WI38 (cell line): ENCODE results near the gene CAPN1.

Experiments used
- H3K4me3 ChIP-seq: 2 replicates; pipeline ENCODE4 v1.5.1; 2011; ENCODE audit warnings: low read depth, mild to moderate bottlenecking, control low read depth, low read length
- TF ChIP-seq, protein P1 (sequence below): IDR thresholded peaks from 2 replicates; pipeline ENCODE4 v1.5.1; 2012; ENCODE audit warnings: low read depth, mild to moderate bottlenecking, control low read depth, low read length

CAPN1 gene

DNA sequence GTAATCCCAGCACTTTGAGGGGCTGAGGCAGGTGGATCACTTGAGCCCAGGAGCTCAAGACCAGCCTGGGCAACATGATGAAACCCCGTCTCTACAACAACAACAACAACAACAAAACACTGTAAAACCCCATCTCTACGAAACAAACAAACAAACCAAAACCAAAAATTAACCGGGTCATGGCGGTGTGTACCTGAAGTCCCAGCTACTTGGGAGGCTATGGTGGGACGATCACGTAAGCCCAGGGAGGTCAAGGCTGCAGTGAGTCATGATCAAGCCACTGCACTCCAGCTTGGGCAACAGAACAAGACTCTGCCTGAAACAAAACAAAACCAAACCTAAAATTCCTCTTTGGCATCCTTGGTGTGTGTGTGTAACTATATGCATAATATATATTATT lies 73.0 kb downstream of the CAPN1 start:
- TF ChIP-seq, protein P1, sequence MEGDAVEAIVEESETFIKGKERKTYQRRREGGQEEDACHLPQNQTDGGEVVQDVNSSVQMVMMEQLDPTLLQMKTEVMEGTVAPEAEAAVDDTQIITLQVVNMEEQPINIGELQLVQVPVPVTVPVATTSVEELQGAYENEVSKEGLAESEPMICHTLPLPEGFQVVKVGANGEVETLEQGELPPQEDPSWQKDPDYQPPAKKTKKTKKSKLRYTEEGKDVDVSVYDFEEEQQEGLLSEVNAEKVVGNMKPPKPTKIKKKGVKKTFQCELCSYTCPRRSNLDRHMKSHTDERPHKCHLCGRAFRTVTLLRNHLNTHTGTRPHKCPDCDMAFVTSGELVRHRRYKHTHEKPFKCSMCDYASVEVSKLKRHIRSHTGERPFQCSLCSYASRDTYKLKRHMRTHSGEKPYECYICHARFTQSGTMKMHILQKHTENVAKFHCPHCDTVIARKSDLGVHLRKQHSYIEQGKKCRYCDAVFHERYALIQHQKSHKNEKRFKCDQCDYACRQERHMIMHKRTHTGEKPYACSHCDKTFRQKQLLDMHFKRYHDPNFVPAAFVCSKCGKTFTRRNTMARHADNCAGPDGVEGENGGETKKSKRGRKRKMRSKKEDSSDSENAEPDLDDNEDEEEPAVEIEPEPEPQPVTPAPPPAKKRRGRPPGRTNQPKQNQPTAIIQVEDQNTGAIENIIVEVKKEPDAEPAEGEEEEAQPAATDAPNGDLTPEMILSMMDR = no peak
- H3K4me3 ChIP-seq = no peak overlapping the region

GRCh38 chr11:65258988-65259387 lies 77.3 kb downstream of the CAPN1 start:
- TF ChIP-seq, protein P1 = no peak
- no peak overlapping the region for H3K4me3 ChIP-seq

- H3K4me3 ChIP-seq = no peak overlapping the region
- TF ChIP-seq, protein P1 = no peak
Measured at GRCh38 chr11:65260302-65260701, 78.6 kb downstream of the CAPN1 start.

- TF ChIP-seq, protein P1 = no peak
- H3K4me3 ChIP-seq = peak overlapping the region; percentile 71
Measured at GRCh38 chr11:65260756-65261590, 79.2 kb downstream of the CAPN1 start.
